Activated CD8-positive, alpha-beta memory T cell treated with anti-CD3 and anti-CD28 coated beads for 36 hours (primary cell): ENCODE data around the gene ANKK1. TPM values are rescaled to one million over a fixed set of nuclear protein-coding genes. Genes with fewer than 3 reads are reported as not detected.

ENCODE experiments used
- CTCF ChIA-PET: fragments of 350-600 bp; sonication (Branson Sonifier 250); formaldehyde crosslinking; loops from one replicate; lab custom pipeline; 2021; ENCODE audit warnings: antibody characterized with exemption; lab: Charles Lee
- POLR2A ChIA-PET: fragments of 350-600 bp; sonication (Branson Sonifier 250); formaldehyde crosslinking; loops from one replicate; lab custom pipeline; 2021; ENCODE audit warnings: antibody characterized with exemption; lab: Charles Lee
- total RNA-seq, 2 experiments: library from RNA; stranded (reverse); gene quantifications; one replicate each; pipeline ENCODE4 v1.2.3, GENCODE V29; 2021

Gene ANKK1
- total RNA-seq, 2 experiments from 2014 or later = 0.08 to 0.13 TPM

- ChIA-PET CTCF (no interaction called here), POLR2A (no interaction called here)
Measured at GRCh38 chr11:113405724-113406478, 18.3 kb downstream of the ANKK1 start.

GRCh38 chr11:113407163-113407562 is 19.6 kb downstream of the ANKK1 start:
- POLR2A ChIA-PET = no interaction called here

GRCh38 chr11:113408206-113408605 is 20.6 kb downstream of the ANKK1 start:
- POLR2A ChIA-PET = no interaction called here

More at GRCh38 chr11:113407163-113407562, 19.6 kb downstream of the ANKK1 start:
- CTCF ChIA-PET = no interaction called here

GRCh38 chr11:113408887-113409286 is 21.3 kb downstream of the ANKK1 start:
- ChIA-PET POLR2A (no interaction called here), CTCF (no interaction called here)

More at GRCh38 chr11:113408206-113408605, 20.6 kb downstream of the ANKK1 start:
- CTCF ChIA-PET = no interaction called here

GRCh38 chr11:113409526-113409925 is 21.9 kb downstream of the ANKK1 start:
- ChIA-PET CTCF (no interaction called here), POLR2A (no interaction called here)

GRCh38 chr11:113410414-113411135 is 23.0 kb downstream of the ANKK1 start:
- ChIA-PET CTCF (no interaction called here), POLR2A (no interaction called here)

GRCh38 chr11:113411536-113411935 is 24.0 kb downstream of the ANKK1 start:
- ChIA-PET CTCF (no interaction called here), POLR2A (no interaction called here)

GRCh38 chr11:113412675-113413074 is 25.1 kb downstream of the ANKK1 start:
- CTCF ChIA-PET = no interaction called here
- POLR2A ChIA-PET = no interaction called here

- CTCF ChIA-PET = no interaction called here
- POLR2A ChIA-PET = no interaction called here
Measured at GRCh38 chr11:113415343-113415742, 27.8 kb downstream of the ANKK1 start.

- POLR2A ChIA-PET = no interaction called here
- CTCF ChIA-PET = no interaction called here
Measured at GRCh38 chr11:113417428-113417827, 29.8 kb downstream of the ANKK1 start.

GRCh38 chr11:113419454-113420003 is 31.9 kb downstream of the ANKK1 start:
- ChIA-PET CTCF (no interaction called here), POLR2A (no interaction called here)

- CTCF ChIA-PET = interaction anchor here (0.6 kb wide), 1 partner anchor 635 kb away, joined by 3 read pairs; no protein-coding TSS in a partner anchor
- POLR2A ChIA-PET = no interaction called here
Measured at GRCh38 chr11:113420808-113421207, 33.2 kb downstream of the ANKK1 start.

- ChIA-PET CTCF (no interaction called here), POLR2A (no interaction called here)
Measured at GRCh38 chr11:113426686-113427085, 39.1 kb downstream of the ANKK1 start.

GRCh38 chr11:113431746-113432145 is 44.2 kb downstream of the ANKK1 start:
- POLR2A ChIA-PET = no interaction called here
- CTCF ChIA-PET = no interaction called here

- CTCF ChIA-PET = no interaction called here
- POLR2A ChIA-PET = no interaction called here
Measured at GRCh38 chr11:113435190-113435968, 47.8 kb downstream of the ANKK1 start.

GRCh38 chr11:113436672-113437252 is 49.2 kb downstream of the ANKK1 start:
- CTCF ChIA-PET = no interaction called here

GRCh38 chr11:113440816-113441215 is 53.2 kb downstream of the ANKK1 start:
- ChIA-PET CTCF (no interaction called here), POLR2A (no interaction called here)

More at GRCh38 chr11:113436672-113437252, 49.2 kb downstream of the ANKK1 start:
- POLR2A ChIA-PET = no interaction called here

GRCh38 chr11:113444502-113445123 is 57.0 kb downstream of the ANKK1 start:
- ChIA-PET CTCF (no interaction called here), POLR2A (no interaction called here)

- CTCF ChIA-PET = no interaction called here
- POLR2A ChIA-PET = no interaction called here
Measured at GRCh38 chr11:113446112-113446511, 58.5 kb downstream of the ANKK1 start.
